ENCODE data around the gene FTO.

GRCh38 chr16:53822936-53823529 is 119.1 kb downstream of the FTO start:
- TF ChIP-seq CTCF (IDR thresholded peaks at IDR 0.05) (no peak), NPAS2 (CRISPR knock-in tag; IDR thresholded peaks at IDR 0.05; ENCODE audit: borderline replicate concordance) (no peak), BHLHE40 (IDR thresholded peaks at IDR 0.05; ENCODE audit: low read depth, low read length) (no peak), CEBPB (IDR thresholded peaks at IDR 0.05) (no peak), MAX (IDR thresholded peaks at IDR 0.05) (no peak), MAFK (IDR thresholded peaks at IDR 0.05; ENCODE audit: partially characterized antibody) (no peak), HDAC2 (IDR thresholded peaks at IDR 0.05) (no peak), RFX5 (IDR thresholded peaks at IDR 0.05) (no peak), EP300 (IDR thresholded peaks at IDR 0.05) (no peak), CBX8 (IDR thresholded peaks at IDR 0.05) (no peak)

All from A549 (cell line).